ENCODE results near the gene PLD5.

DNA sequence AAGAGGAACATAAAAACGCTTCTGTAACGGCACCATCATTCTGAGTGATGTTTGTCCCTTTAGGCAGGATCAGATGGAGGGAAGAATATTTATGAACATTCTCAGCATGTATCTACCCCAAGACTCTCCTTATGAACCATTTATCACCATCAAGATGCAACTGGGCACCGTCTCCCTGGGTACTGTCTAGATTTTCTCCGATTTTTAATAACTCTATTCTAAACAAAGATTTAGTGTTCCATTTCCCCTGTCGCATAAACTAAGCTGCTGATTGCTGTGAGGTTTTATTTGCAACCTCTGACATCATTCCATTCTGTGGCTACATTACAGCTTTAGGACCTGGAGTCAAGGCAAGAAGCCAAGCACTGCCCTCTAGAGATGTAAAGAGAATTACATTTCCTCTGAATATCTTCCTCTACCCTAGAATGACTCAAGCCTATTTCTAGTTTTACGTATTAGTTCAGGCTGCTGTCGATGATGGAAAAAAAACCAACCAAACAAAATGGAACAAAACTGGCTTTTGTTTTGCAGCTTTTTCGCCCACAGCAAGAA lies 395.5 kb downstream of the PLD5 start:
- no peak for TF ChIP-seq POLR2A (IDR thresholded peaks at IDR 0.05; ENCODE audit: low read depth, low read length)
- TF ChIP-seq POLR2AphosphoS5 (IDR thresholded peaks at IDR 0.05; ENCODE audit: low read depth, low read length), result no peak
- no peak for TF ChIP-seq SPI1 (IDR thresholded peaks at IDR 0.05; ENCODE audit: low read depth, low read length)
- no peak for TF ChIP-seq TAF1 (IDR thresholded peaks at IDR 0.05; ENCODE audit: low read depth, low read length)
- no peak for TF ChIP-seq PAX5 (IDR thresholded peaks at IDR 0.05; ENCODE audit: insufficient read depth, low read length, severe bottlenecking)

All from GM12891 (cell line).